Activated CD8-positive, alpha-beta T cell treated with anti-CD3 and anti-CD28 coated beads for 36 hours (primary cell): ENCODE results near the gene NIPA2. TPM values are rescaled to one million over a fixed set of nuclear protein-coding genes. Genes with fewer than 3 reads are reported as not detected.

Experiments used
- ATAC-seq: fragments of 200-7000 bp; cut with Tn5 transposase; one replicate; pipeline ENCODE4 v1.10.0; 2021; ENCODE audit warnings: mild to moderate bottlenecking, moderate library complexity
- CTCF ChIA-PET: fragments of 350-600 bp; sonication (Branson Sonifier 250); formaldehyde crosslinking; loops from one replicate; lab custom pipeline; 2021; ENCODE audit warnings: antibody characterized with exemption; lab: Charles Lee
- POLR2A ChIA-PET: fragments of 350-600 bp; sonication (Branson Sonifier 250); formaldehyde crosslinking; loops from one replicate; lab custom pipeline; 2021; ENCODE audit warnings: antibody characterized with exemption; lab: Charles Lee
- DNase-seq: peaks from one replicate; pipeline ENCODE4 v3.0.0-alpha.2; 2020
- H3K27ac Mint-ChIP-seq: one replicate; pipeline ENCODE4 v1.8.0; 2021; ENCODE audit warnings: mild to moderate bottlenecking, mixed read lengths
- H3K27me3 Mint-ChIP-seq: one replicate; pipeline ENCODE4 v1.8.0; 2021; ENCODE audit warnings: mixed read lengths
- H3K36me3 Mint-ChIP-seq: one replicate; pipeline ENCODE4 v1.8.0; 2021; ENCODE audit warnings: low read depth, mixed read lengths
- H3K4me1 Mint-ChIP-seq: one replicate; pipeline ENCODE4 v1.8.0; 2021; ENCODE audit warnings: low read depth, mixed read lengths
- H3K4me3 Mint-ChIP-seq: one replicate; pipeline ENCODE4 v1.8.0; 2021; ENCODE audit warnings: mild to moderate bottlenecking, moderate library complexity, mixed read lengths
- H3K9me3 Mint-ChIP-seq: one replicate; pipeline ENCODE4 v1.8.0; 2021; ENCODE audit warnings: mixed read lengths
- intact Hi-C: fragments of 100-400 bp; cut with micrococcal nuclease; formaldehyde crosslinking; loops from one replicate; pipeline ENCODE4 v1.10.0; 2022
- total RNA-seq, 2 experiments: library from RNA; stranded (reverse); gene quantifications; one replicate each; pipeline ENCODE4 v1.2.3, GENCODE V29; 2021
- TF ChIP-seq, protein P1 (sequence below): fragments of 200-600 bp; IDR thresholded peaks from one replicate; pipeline ENCODE4 v1.8.0; 2022; ENCODE audit warnings: antibody characterized with exemption, mild to moderate bottlenecking

Gene NIPA2
- total RNA-seq, 2 experiments from 2014 or later, result 59.2 to 61.5 TPM

DNA sequence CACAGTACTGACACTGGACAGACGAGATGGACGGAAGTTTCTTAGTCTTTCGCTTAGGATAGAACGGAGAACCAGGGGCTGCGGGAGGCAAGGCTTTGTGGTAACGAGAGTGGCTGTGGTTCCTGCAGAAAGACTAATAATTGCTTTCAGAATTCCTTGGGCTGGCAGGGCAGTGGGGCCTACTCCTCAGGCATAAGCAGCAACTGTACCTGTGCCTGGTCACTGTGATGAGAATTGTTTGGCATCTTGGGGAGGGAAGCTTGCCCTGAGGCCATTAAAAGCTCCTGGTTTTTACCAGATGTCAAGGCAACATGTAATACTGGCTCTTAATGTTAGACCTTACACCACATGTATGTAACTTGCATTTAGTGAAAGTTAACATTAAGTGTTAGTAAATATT is 7.6 kb downstream of the NIPA2 start:
- Mint-ChIP-seq H3K27ac (no peak overlapping the region), H3K27me3 (no peaks in the 10 kb centered on the region), H3K4me3 (no peak overlapping the region), H3K4me1 (peaks cover 50% of the 10 kb centered on the region), H3K36me3 (peaks cover 48% of the 10 kb centered on the region), H3K9me3 (no peaks in the 10 kb centered on the region)
- intact Hi-C loops, result no loop called here
- ChIA-PET POLR2A (no interaction called here), CTCF (no interaction called here)
- no peak for DNase-seq
- ATAC-seq, result no peak
- TF ChIP-seq, protein P1, sequence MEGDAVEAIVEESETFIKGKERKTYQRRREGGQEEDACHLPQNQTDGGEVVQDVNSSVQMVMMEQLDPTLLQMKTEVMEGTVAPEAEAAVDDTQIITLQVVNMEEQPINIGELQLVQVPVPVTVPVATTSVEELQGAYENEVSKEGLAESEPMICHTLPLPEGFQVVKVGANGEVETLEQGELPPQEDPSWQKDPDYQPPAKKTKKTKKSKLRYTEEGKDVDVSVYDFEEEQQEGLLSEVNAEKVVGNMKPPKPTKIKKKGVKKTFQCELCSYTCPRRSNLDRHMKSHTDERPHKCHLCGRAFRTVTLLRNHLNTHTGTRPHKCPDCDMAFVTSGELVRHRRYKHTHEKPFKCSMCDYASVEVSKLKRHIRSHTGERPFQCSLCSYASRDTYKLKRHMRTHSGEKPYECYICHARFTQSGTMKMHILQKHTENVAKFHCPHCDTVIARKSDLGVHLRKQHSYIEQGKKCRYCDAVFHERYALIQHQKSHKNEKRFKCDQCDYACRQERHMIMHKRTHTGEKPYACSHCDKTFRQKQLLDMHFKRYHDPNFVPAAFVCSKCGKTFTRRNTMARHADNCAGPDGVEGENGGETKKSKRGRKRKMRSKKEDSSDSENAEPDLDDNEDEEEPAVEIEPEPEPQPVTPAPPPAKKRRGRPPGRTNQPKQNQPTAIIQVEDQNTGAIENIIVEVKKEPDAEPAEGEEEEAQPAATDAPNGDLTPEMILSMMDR, result no peak

DNA sequence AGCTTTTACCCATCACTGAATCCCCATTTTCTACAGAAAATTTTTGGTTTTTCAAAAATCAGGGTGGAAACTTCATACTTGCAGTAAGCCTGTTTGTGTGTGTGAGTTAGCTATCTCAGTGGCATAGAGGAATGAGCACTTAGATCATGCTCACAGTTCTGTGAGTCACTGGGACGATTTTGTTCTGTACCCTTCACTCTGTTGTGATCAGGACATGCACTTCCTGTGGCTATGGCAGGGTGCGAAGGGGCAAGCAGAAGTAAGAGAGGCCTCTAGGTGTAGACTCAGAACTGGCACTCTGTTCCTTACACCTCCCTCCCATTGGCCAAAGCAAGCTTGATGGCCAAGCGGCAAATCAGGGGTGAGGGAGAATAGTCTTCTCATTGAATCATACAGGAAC is 11.6 kb downstream of the NIPA2 start:
- TF ChIP-seq, protein P1, result no peak
- Mint-ChIP-seq H3K36me3 (peaks cover 44% of the 10 kb centered on the region), H3K27me3 (no peaks in the 10 kb centered on the region), H3K9me3 (no peaks in the 10 kb centered on the region), H3K4me3 (no peak overlapping the region), H3K27ac (peak overlapping the region; percentile 43), H3K4me1 (peaks cover 34% of the 10 kb centered on the region)
- DNase-seq, result no peak
- intact Hi-C loops, result no loop called here
- peak; percentile 76 for ATAC-seq
- POLR2A ChIA-PET, result no interaction called here
- CTCF ChIA-PET, result no interaction called here

DNA sequence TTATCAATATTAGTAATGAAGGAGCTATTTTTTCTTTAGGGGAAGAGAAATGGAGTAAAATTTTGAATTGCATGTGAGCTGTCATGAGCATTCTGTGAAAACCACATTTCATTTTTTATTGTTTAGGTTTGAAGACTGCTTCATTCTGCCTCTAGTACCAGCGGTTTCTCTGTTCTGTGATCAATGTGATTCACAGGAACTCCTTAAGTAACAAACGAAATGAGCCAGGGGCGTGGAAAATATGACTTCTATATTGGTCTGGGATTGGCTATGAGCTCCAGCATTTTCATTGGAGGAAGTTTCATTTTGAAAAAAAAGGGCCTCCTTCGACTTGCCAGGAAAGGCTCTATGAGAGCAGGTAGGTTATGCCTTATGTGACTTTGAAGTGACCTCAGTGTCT is 13.0 kb downstream of the NIPA2 start:
- Mint-ChIP-seq H3K4me3 (no peak overlapping the region), H3K36me3 (peaks cover 39% of the 10 kb centered on the region), H3K9me3 (no peaks in the 10 kb centered on the region), H3K27me3 (no peaks in the 10 kb centered on the region), H3K27ac (peak overlapping the region; percentile 20), H3K4me1 (peaks cover 27% of the 10 kb centered on the region)
- ATAC-seq, result no peak
- CTCF ChIA-PET, result no interaction called here
- POLR2A ChIA-PET, result interaction anchor here (0.6 kb wide), 1 partner anchor 16 kb away, joined by 3 read pairs; no protein-coding TSS in a partner anchor
- DNase-seq, result no peak
- TF ChIP-seq, protein P1, result no peak
- intact Hi-C loops, result no loop called here

DNA sequence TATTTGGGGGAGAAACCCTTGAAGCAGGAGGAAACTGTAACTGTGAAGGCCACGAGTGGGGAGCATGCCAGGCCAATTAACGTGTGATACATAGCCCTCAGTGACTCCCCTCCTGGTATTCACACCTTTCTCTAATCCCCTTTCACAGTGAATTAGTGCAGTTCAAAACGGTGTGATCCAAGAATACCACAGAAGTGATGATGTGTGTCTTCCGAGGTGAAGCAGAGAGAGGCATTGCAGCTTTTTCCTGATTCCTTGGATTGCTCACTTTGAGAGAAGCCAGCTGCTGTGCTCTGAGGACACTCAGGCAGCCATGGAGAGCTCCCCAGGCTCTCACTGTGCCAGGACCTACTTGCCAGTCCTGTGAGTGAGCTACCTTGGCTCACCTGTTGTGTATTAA is 17.3 kb downstream of the NIPA2 start:
- Mint-ChIP-seq H3K27me3 (no peaks in the 10 kb centered on the region), H3K27ac (no peak overlapping the region), H3K4me3 (no peak overlapping the region), H3K9me3 (no peaks in the 10 kb centered on the region), H3K4me1 (peaks cover 5% of the 10 kb centered on the region), H3K36me3 (peaks cover 45% of the 10 kb centered on the region)
- ATAC-seq (no peak), DNase-seq (no peak)
- ChIA-PET CTCF (no interaction called here), POLR2A (no interaction called here)
- intact Hi-C loops, result no loop called here
- TF ChIP-seq, protein P1, result no peak

DNA sequence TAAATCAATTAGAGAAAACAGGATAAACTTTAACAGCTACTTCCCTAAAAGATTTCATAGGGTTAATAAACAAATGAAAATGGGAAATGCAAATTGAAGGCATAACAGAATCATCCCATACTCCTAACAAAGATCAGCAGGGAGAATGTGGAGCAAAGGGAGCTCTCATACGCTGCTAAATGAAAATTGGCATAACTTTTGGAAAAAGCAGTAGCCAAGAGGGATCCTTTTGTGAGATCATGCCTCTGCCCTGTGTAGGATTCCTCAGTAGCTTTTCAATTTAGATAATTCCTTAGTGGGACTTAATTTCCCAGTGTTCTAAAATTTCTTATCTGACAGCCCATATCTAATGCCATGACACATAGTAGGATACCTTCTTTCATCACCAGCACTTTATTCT is 18.2 kb downstream of the NIPA2 start:
- TF ChIP-seq, protein P1, result no peak
- POLR2A ChIA-PET, result no interaction called here
- DNase-seq (no peak), ATAC-seq (no peak)
- H3K27ac Mint-ChIP-seq, result no peak overlapping the region
- intact Hi-C loops, result no loop called here
- peaks cover 47% of the 10 kb centered on the region for H3K36me3 Mint-ChIP-seq
- CTCF ChIA-PET, result no interaction called here
- no peaks in the 10 kb centered on the region for H3K9me3 Mint-ChIP-seq
- no peaks in the 10 kb centered on the region for H3K27me3 Mint-ChIP-seq
- H3K4me3 Mint-ChIP-seq, result no peak overlapping the region
- H3K4me1 Mint-ChIP-seq, result no peaks in the 10 kb centered on the region
